H1 (cell line): Measurements from ENCODE around the gene NINJ2.
"Not testable (repeated sequence)": the region's sequence is repeated elsewhere in the genome, so short reads cannot be mapped to it uniquely, and the experiment has no call there.

Source experiments
- CTCF ChIP-seq, 3 experiments: IDR thresholded peaks; 1 replicate in 2 of 3; 2 replicates in 1 of 3; pipeline versions ENCODE4 v1.5.1 to v1.6.1; 2011; ENCODE audit warnings: low read length in 3 of 3, mild to moderate bottlenecking in 3 of 3, inconsistent platforms in 2 of 3, low read depth in 1 of 3, moderate library complexity in 1 of 3; ENCODE audit not compliant: insufficient read depth in 1 of 3; ENCODE audit errors: control extremely low read depth in 1 of 3
- JUND ChIP-seq: IDR thresholded peaks from 2 replicates; pipeline ENCODE4 v1.6.1; 2011; ENCODE audit warnings: mild to moderate bottlenecking, improper control_type of control experiment, low read length
- MAX ChIP-seq: IDR thresholded peaks from 2 replicates; pipeline ENCODE4 v1.6.1; 2012; ENCODE audit warnings: inconsistent platforms
- PHF8 ChIP-seq: fragments of 200-600 bp; sonication (generic); conservative IDR thresholded peaks from 2 replicates; pipeline ENCODE4 v1.7.1; 2012; ENCODE audit warnings: low read depth, mild to moderate bottlenecking, inconsistent platforms, low read length, moderate library complexity
- POLR2A ChIP-seq, 2 experiments: IDR thresholded peaks; 1 replicate in 1 of 2; 2 replicates in 1 of 2; pipeline ENCODE4 v1.6.1; 2011; ENCODE audit warnings: low read depth in 2 of 2, low read length in 2 of 2, mild to moderate bottlenecking in 2 of 2; ENCODE audit errors: control extremely low read depth in 1 of 2
- POLR2AphosphoS5 ChIP-seq: IDR thresholded peaks from 2 replicates; pipeline ENCODE4 v1.6.1; 2011; ENCODE audit warnings: low read depth, low read length
- SAP30 ChIP-seq: fragments of 300-600 bp; sonication (generic); IDR thresholded peaks from 2 replicates; pipeline ENCODE4 v1.7.1; 2012; ENCODE audit warnings: low read length, moderate library complexity, mild to moderate bottlenecking, inconsistent platforms; ENCODE audit not compliant: insufficient read depth, insufficient replicate concordance
- TBP ChIP-seq: IDR thresholded peaks from 2 replicates; pipeline ENCODE4 v1.6.1; 2011; ENCODE audit warnings: low read depth, low read length, improper control_type of control experiment
- YY1 ChIP-seq: IDR thresholded peaks from 2 replicates; pipeline ENCODE4 v1.6.1; 2011; ENCODE audit warnings: low read depth, mild to moderate bottlenecking, low read length
- ZNF274 ChIP-seq: IDR thresholded peaks from 2 replicates; pipeline ENCODE4 v1.7.0; 2012; ENCODE audit warnings: low read length, borderline replicate concordance; ENCODE audit errors: extremely low read depth

- not testable (repeated sequence) for TF ChIP-seq POLR2A (IDR thresholded peaks at IDR 0.05; ENCODE audit: control extremely low read depth in 1 of 2, low read depth in 2 of 2, low read length in 2 of 2); POLR2AphosphoS5; MAX; ZNF274; CTCF (IDR thresholded peaks at IDR 0.05; ENCODE audit: control extremely low read depth in 1 of 3, insufficient read depth in 1 of 3, low read depth in 1 of 3, low read length in 3 of 3); YY1; TBP; JUND; SAP30; PHF8
These were observed 44.8 kb upstream of the NINJ2 start for GRCh38 chr12:708084-708483.
